H1 (cell line): ENCODE measurements around the gene PMEPA1. TPM values are rescaled to one million over a fixed set of nuclear protein-coding genes. Genes with fewer than 3 reads are reported as not detected.

ENCODE experiments used
- CTCF ChIA-PET: fragments of 300-600 bp; sonication (Branson Sonifier 250); formaldehyde crosslinking; loops from one replicate; lab custom pipeline; 2021; ENCODE audit not compliant: partially characterized antibody; lab: Charles Lee
- POLR2A ChIA-PET: fragments of 300-600 bp; sonication (Branson Sonifier 250); formaldehyde crosslinking; loops from one replicate; lab custom pipeline; 2021; ENCODE audit warnings: inconsistent platforms; ENCODE audit not compliant: partially characterized antibody; lab: Charles Lee
- DNase-seq, 2 experiments: peaks; one replicate each; pipeline versions ENCODE4 v3.0.0 to v3.0.0-alpha.2; 2010 to 2022; ENCODE audit warnings: low spot score in 2 of 2, low read depth in 1 of 2, mixed read lengths in 1 of 2
- FAIRE-seq: peaks from 2 replicates; lab custom pipeline; 2011; peaks lifted over from hg19 to GRCh38; lab: Jason Lieb, UNC
- H2AFZ ChIP-seq: 2 replicates; pipeline ENCODE4 v1.8.1; 2012; ENCODE audit warnings: low read length, inconsistent platforms
- H2AK5ac ChIP-seq: 2 replicates; pipeline ENCODE4 v1.6.1; 2013; ENCODE audit warnings: low read depth, low read length
- H2BK120ac ChIP-seq: replicated peaks from 2 replicates; pipeline ENCODE3; 2013; ENCODE audit warnings: low read depth, low read length, inconsistent platforms
- H2BK12ac ChIP-seq: 2 replicates; pipeline ENCODE4 v1.6.1; 2013; ENCODE audit warnings: low read depth, low read length
- H2BK15ac ChIP-seq: 2 replicates; pipeline ENCODE4 v1.6.1; 2013; ENCODE audit warnings: low read length
- H2BK20ac ChIP-seq: 2 replicates; pipeline ENCODE4 v1.6.1; 2013; ENCODE audit warnings: low read length
- H2BK5ac ChIP-seq: 2 replicates; pipeline ENCODE4 v1.6.1; 2013; ENCODE audit warnings: low read depth, low read length
- H3K14ac ChIP-seq: 2 replicates; pipeline ENCODE4 v1.6.1; 2013; ENCODE audit warnings: inconsistent platforms; ENCODE audit not compliant: insufficient read length
- H3K18ac ChIP-seq: 2 replicates; pipeline ENCODE4 v1.6.1; 2013; ENCODE audit warnings: low read length; ENCODE audit errors: extremely low read depth
- H3K23ac ChIP-seq: 2 replicates; pipeline ENCODE4 v1.6.1; 2013; ENCODE audit warnings: inconsistent platforms; ENCODE audit not compliant: insufficient read length
- H3K23me2 ChIP-seq: 2 replicates; pipeline ENCODE4 v1.6.1; 2013; ENCODE audit warnings: low read depth, low read length
- H3K27ac ChIP-seq: 2 replicates; pipeline ENCODE4 v1.6.1; 2011; ENCODE audit warnings: low read depth, low read length, inconsistent platforms
- H3K27me3 ChIP-seq, 4 experiments: replicated peaks in 1 of 4; 1 replicate in 1 of 4; 2 replicates in 3 of 4; pipeline versions ENCODE4 v1.6.1 to v1.8.1; 2011 to 2013; ENCODE audit warnings: low read length in 3 of 4, mild to moderate bottlenecking in 3 of 4, inconsistent platforms in 2 of 4, mixed read lengths in 2 of 4, moderate library complexity in 1 of 4; ENCODE audit not compliant: control insufficient read depth in 3 of 4, insufficient read depth in 3 of 4; ENCODE audit errors: extremely low read depth in 1 of 4
- H3K36me3 ChIP-seq, 4 experiments: 2 replicates each; pipeline versions ENCODE4 v1.6.1 to v1.8.1; 2011 to 2013; ENCODE audit warnings: mild to moderate bottlenecking in 4 of 4, low read length in 3 of 4, moderate library complexity in 2 of 4, control low read depth in 1 of 4, inconsistent platforms in 1 of 4; ENCODE audit not compliant: insufficient read depth in 4 of 4, control insufficient read depth in 2 of 4
- H3K4ac ChIP-seq: replicated peaks from 2 replicates; pipeline ENCODE3; 2013; ENCODE audit warnings: low read length, low read depth, mixed read lengths, inconsistent platforms; ENCODE audit not compliant: insufficient read length
- H3K4me1 ChIP-seq, 4 experiments: replicated peaks in 1 of 4; 1 replicate in 1 of 4; 2 replicates in 3 of 4; pipeline versions ENCODE4 v1.6.1 to v1.8.1; 2011 to 2013; ENCODE audit warnings: low read length in 3 of 4, inconsistent platforms in 2 of 4, mixed read lengths in 1 of 4; ENCODE audit not compliant: insufficient read depth in 4 of 4, control insufficient read depth in 3 of 4
- H3K4me2 ChIP-seq, 2 experiments: 2 replicates each; pipeline versions ENCODE4 v1.6.1 to v1.8.1; 2011 to 2013; ENCODE audit warnings: low read depth in 2 of 2, low read length in 2 of 2, control low read depth in 1 of 2, inconsistent platforms in 1 of 2, mild to moderate bottlenecking in 1 of 2; ENCODE audit not compliant: insufficient read depth in 1 of 2
- H3K4me3 ChIP-seq, 4 experiments: fragments of 200-600, 300-600 bp in 1 of 4; sonication (generic), shearing (Covaris generic), sonication (Bioruptor Twin) in 1 of 4; 2 replicates each; pipeline versions ENCODE4 v1.5.1 to v1.8.1; 2011 to 2016; ENCODE audit warnings: low read length in 4 of 4, low read depth in 3 of 4, control low read depth in 2 of 4, inconsistent platforms in 2 of 4, mild to moderate bottlenecking in 2 of 4, mixed read lengths in 1 of 4, moderate library complexity in 1 of 4; ENCODE audit not compliant: insufficient read depth in 2 of 4; ENCODE audit errors: extremely low read depth in 1 of 4
- H3K56ac ChIP-seq: replicated peaks from 2 replicates; pipeline ENCODE3; 2013; ENCODE audit warnings: low read depth, mild to moderate bottlenecking, mixed read lengths, low read length, inconsistent platforms; ENCODE audit not compliant: insufficient read length
- H3K79me1 ChIP-seq: 2 replicates; pipeline ENCODE4 v1.6.1; 2013; ENCODE audit warnings: low read depth, low read length, control low read depth
- H3K79me2 ChIP-seq, 2 experiments: 2 replicates each; pipeline versions ENCODE4 v1.6.1 to v1.8.1; 2012 to 2013; ENCODE audit warnings: low read length in 2 of 2, mild to moderate bottlenecking in 2 of 2, inconsistent platforms in 1 of 2; ENCODE audit not compliant: insufficient read depth in 2 of 2, control insufficient read depth in 1 of 2
- H3K9ac ChIP-seq, 4 experiments: replicated peaks in 1 of 4; 1 replicate in 1 of 4; 2 replicates in 3 of 4; pipeline versions ENCODE4 v1.6.1 to v1.8.1; 2011 to 2013; ENCODE audit warnings: low read depth in 3 of 4, low read length in 3 of 4, control low read depth in 2 of 4, mild to moderate bottlenecking in 2 of 4, moderate library complexity in 2 of 4, inconsistent platforms in 1 of 4; ENCODE audit errors: extremely low read depth in 1 of 4
- H3K9me3 ChIP-seq, 2 experiments: 2 replicates each; pipeline versions ENCODE4 v1.6.1 to v1.8.1; 2012 to 2013; ENCODE audit warnings: mild to moderate bottlenecking in 2 of 2, moderate library complexity in 2 of 2, control low read depth in 1 of 2, inconsistent platforms in 1 of 2, low read depth in 1 of 2, low read length in 1 of 2, mixed read lengths in 1 of 2; ENCODE audit not compliant: insufficient read depth in 2 of 2
- H4K20me1 ChIP-seq, 2 experiments: replicated peaks in 1 of 2; 2 replicates each; pipeline versions ENCODE3 to v1.8.1; 2011 to 2013; ENCODE audit warnings: inconsistent platforms in 2 of 2, low read length in 2 of 2, mild to moderate bottlenecking in 1 of 2; ENCODE audit not compliant: insufficient read depth in 2 of 2, control insufficient read depth in 1 of 2
- H4K5ac ChIP-seq: 2 replicates; pipeline ENCODE4 v1.6.1; 2013; ENCODE audit warnings: low read length, low read depth, mixed read lengths, inconsistent platforms; ENCODE audit not compliant: insufficient read length
- H4K8ac ChIP-seq: 2 replicates; pipeline ENCODE4 v1.8.0; 2013; ENCODE audit warnings: mild to moderate bottlenecking, moderate library complexity, low read length, inconsistent platforms; ENCODE audit not compliant: insufficient read depth; ENCODE audit errors: extremely low read depth
- H4K91ac ChIP-seq: replicated peaks from 2 replicates; pipeline ENCODE3; 2013; ENCODE audit warnings: low read length, mixed read lengths, inconsistent platforms; ENCODE audit not compliant: insufficient read length
- BRCA1 ChIP-seq: IDR thresholded peaks from 2 replicates; pipeline ENCODE4 v1.6.1; 2012; ENCODE audit warnings: low read depth, low read length, improper control_type of control experiment
- CREB1 ChIP-seq: IDR thresholded peaks from 2 replicates; pipeline ENCODE4 v1.6.1; 2012; ENCODE audit warnings: inconsistent platforms
- KDM1A ChIP-seq: fragments of 200-600, 300-600 bp; sonication (generic); IDR thresholded peaks from 2 replicates; pipeline ENCODE4 v1.7.1; 2016; ENCODE audit warnings: mild to moderate bottlenecking, low read length, borderline replicate concordance
- MAX ChIP-seq: IDR thresholded peaks from 2 replicates; pipeline ENCODE4 v1.6.1; 2012; ENCODE audit warnings: inconsistent platforms
- NANOG ChIP-seq: IDR thresholded peaks from 2 replicates; pipeline ENCODE4 v1.6.1; 2011; ENCODE audit warnings: low read length, low read depth, mild to moderate bottlenecking, inconsistent platforms; ENCODE audit not compliant: insufficient read depth, poor library complexity, severe bottlenecking
- POLR2A ChIP-seq, 2 experiments: IDR thresholded peaks; 1 replicate in 1 of 2; 2 replicates in 1 of 2; pipeline ENCODE4 v1.6.1; 2011; ENCODE audit warnings: low read depth in 2 of 2, low read length in 2 of 2, mild to moderate bottlenecking in 2 of 2; ENCODE audit errors: control extremely low read depth in 1 of 2
- SIRT6 ChIP-seq: IDR thresholded peaks from one replicate; pipeline ENCODE4 v1.7.1; 2012; ENCODE audit warnings: low read length, inconsistent platforms
- SUZ12 ChIP-seq: fragments of 200-600 bp; sonication (generic); IDR thresholded peaks from 2 replicates; pipeline ENCODE4 v1.6.1; 2012; ENCODE audit warnings: mild to moderate bottlenecking, inconsistent platforms, low read length, moderate library complexity, mixed read lengths
- TCF12 ChIP-seq: IDR thresholded peaks from 2 replicates; pipeline ENCODE4 v1.6.1; 2011; ENCODE audit warnings: low read depth, mild to moderate bottlenecking, low read length
- WGBS, 2 experiments: shearing (Covaris generic) in 1 of 2; methylation state at CpG; one replicate each; pipeline versions ENCODE4 v1.1.6 to v1.1.7; 2013 to 2015; ENCODE audit warnings: low lambda C conversion rate in 2 of 2, mixed read lengths in 2 of 2, inconsistent platforms in 1 of 2, low coverage in 1 of 2, missing lambda C conversion rate in 1 of 2; ENCODE audit not compliant: insufficient replicate concordance in 2 of 2, insufficient coverage in 1 of 2, insufficient read length in 1 of 2; ENCODE audit errors: extremely low coverage in 1 of 2, missing lambda C conversion rate in 1 of 2; 5-methylcytosine and 5-hydroxymethylcytosine counted together
- polyA plus RNA-seq, 7 experiments: library from polyadenylated mRNA; depleted of rRNA in 3 of 7; stranded (reverse) in 5 of 7; unstranded in 2 of 7; fragments of >200 nt in 5 of 7; fragments of 200-250 nt in 2 of 7; gene quantifications; 1 replicate in 5 of 7; 2 replicates in 1 of 7; 4 replicates in 1 of 7; pipeline versions ENCODE4 v1.2.1 to v1.2.3, GENCODE V29; 2011 to 2013; ENCODE audit warnings: missing spikeins in 2 of 7, mixed read lengths in 2 of 7
- total RNA-seq: library from RNA; stranded (reverse); fragmentation: NEBNext Ultra II Directional; extraction: Animal tissue kit (Norgen Biotek cat#: 25700); gene quantifications from 2 replicates; pipeline ENCODE4 v1.2.1, GENCODE V29; 2021
- TF ChIP-seq, protein P1 (sequence below): IDR thresholded peaks from 2 replicates; pipeline ENCODE4 v1.6.1; 2011; ENCODE audit warnings: low read length, improper control_type of control experiment

PMEPA1 gene
- total and polyA plus RNA-seq, 2 of the 8 experiments (the other 6 are each of a cell fraction or from before 2014, with no cell fraction given) = 12.7 to 20.5 TPM

GRCh38 chr20:57666834-57667157, 43.0 kb downstream of the PMEPA1 start:
- peaks cover 10 to 29% of the 10 kb centered on the region in 2 experiments for H4K20me1 ChIP-seq
- H4K5ac ChIP-seq = no peak overlapping the region
- no peak overlapping the region for H2BK20ac ChIP-seq
- no peak overlapping the region for H3K56ac ChIP-seq
- no peak for FAIRE-seq
- H2BK15ac ChIP-seq = no peak overlapping the region
- 91% methylated on average over 13 of the region's 13 CpGs; no CpG with 5 or more reads in 1 of the 2 experiments for WGBS, 2 experiments
- no peak overlapping the region for H3K14ac ChIP-seq
- CTCF ChIA-PET = interaction anchor here (1.1 to 1.4 kb wide), 3 partner anchors 13 to 419 kb away, joined by 3 to 4 read pairs (median 3); no protein-coding TSS in a partner anchor
- no peak overlapping the region for H2AFZ ChIP-seq
- no peaks in the 10 kb centered on the region for H3K9me3 ChIP-seq
- H3K4me3 ChIP-seq = no peak overlapping the region
- H3K23ac ChIP-seq = no peak overlapping the region
- H2AK5ac ChIP-seq = no peak overlapping the region
- peaks cover 9% of the 10 kb centered on the region for H3K79me1 ChIP-seq
- no peak for DNase-seq
- no peaks in the 10 kb centered on the region for H3K27me3 ChIP-seq
- no peak overlapping the region for H2BK120ac ChIP-seq
- H3K23me2 ChIP-seq = no peaks in the 10 kb centered on the region
- no peak overlapping the region for H3K9ac ChIP-seq
- H4K91ac ChIP-seq = peak overlapping the region; percentile 15
- H3K36me3 ChIP-seq = no peaks in the 10 kb centered on the region
- TF ChIP-seq TCF12 (no peak), POLR2A (IDR thresholded peaks at IDR 0.05; ENCODE audit: control extremely low read depth in 1 of 2, low read depth in 2 of 2, low read length in 2 of 2) (no peak), BRCA1 (no peak), SIRT6 (no peak), SUZ12 (no peak), KDM1A (no peak), MAX (no peak), NANOG (no peak), CREB1 (no peak)
- TF ChIP-seq, protein P1, sequence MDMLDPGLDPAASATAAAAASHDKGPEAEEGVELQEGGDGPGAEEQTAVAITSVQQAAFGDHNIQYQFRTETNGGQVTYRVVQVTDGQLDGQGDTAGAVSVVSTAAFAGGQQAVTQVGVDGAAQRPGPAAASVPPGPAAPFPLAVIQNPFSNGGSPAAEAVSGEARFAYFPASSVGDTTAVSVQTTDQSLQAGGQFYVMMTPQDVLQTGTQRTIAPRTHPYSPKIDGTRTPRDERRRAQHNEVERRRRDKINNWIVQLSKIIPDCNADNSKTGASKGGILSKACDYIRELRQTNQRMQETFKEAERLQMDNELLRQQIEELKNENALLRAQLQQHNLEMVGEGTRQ = no peak
- H3K4me2 ChIP-seq = no peak overlapping the region
- H3K4me1 ChIP-seq = peaks cover 0 to 26% (median 7%) of the 10 kb centered on the region in 4 experiments; a peak in 6 of 7 replicates
- no peak overlapping the region; the same call in 1 of the 2 replicates for H2BK5ac ChIP-seq
- H4K8ac ChIP-seq = no peak overlapping the region
- no peak overlapping the region for H3K18ac ChIP-seq
- H2BK12ac ChIP-seq = no peak overlapping the region
- H3K79me2 ChIP-seq = peaks cover 0 to 51% of the 10 kb centered on the region in 2 experiments; a peak in 2 of 4 replicates
- H3K27ac ChIP-seq = no peak overlapping the region
- POLR2A ChIA-PET = no interaction called here
- peak overlapping the region; percentile 65 for H3K4ac ChIP-seq
